ENCODE results near the gene ZNF616.

DNA sequence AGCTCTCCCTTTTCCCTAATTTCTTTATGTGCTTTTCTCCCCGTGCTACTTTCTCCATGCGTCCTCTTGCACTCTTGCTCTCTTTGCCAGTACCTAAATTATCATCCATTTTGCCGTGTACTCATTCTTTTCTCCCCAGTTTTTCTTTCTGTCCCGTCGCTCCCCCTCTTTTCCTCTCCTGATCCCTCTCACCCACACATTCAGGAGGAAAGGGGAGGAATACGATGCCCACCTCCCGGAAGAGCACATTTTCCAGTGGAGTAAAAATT lies 821 bp downstream of the ZNF616 start:
- TF ChIP-seq, protein P1, sequence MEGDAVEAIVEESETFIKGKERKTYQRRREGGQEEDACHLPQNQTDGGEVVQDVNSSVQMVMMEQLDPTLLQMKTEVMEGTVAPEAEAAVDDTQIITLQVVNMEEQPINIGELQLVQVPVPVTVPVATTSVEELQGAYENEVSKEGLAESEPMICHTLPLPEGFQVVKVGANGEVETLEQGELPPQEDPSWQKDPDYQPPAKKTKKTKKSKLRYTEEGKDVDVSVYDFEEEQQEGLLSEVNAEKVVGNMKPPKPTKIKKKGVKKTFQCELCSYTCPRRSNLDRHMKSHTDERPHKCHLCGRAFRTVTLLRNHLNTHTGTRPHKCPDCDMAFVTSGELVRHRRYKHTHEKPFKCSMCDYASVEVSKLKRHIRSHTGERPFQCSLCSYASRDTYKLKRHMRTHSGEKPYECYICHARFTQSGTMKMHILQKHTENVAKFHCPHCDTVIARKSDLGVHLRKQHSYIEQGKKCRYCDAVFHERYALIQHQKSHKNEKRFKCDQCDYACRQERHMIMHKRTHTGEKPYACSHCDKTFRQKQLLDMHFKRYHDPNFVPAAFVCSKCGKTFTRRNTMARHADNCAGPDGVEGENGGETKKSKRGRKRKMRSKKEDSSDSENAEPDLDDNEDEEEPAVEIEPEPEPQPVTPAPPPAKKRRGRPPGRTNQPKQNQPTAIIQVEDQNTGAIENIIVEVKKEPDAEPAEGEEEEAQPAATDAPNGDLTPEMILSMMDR (IDR thresholded peaks at IDR 0.05; ENCODE audit: borderline replicate concordance, extremely low read depth, low read length, poor library complexity, severe bottlenecking) = no peak
- no peak for TF ChIP-seq EZH2 (IDR thresholded peaks at IDR 0.05; ENCODE audit: borderline replicate concordance, low read depth, low read length, severe bottlenecking)
